Esophagus squamous epithelium (tissue), 4 donors: ENCODE results near the gene CLTC.

ENCODE experiments used
- POLR2A ChIP-seq, 4 donors: fragments of 450-650 bp; IDR thresholded peaks; one replicate each; pipeline ENCODE4 v1.6.1; 2017; ENCODE audit warnings: antibody characterized with exemption in 4 of 4, mild to moderate bottlenecking in 4 of 4, moderate library complexity in 3 of 4
- TF ChIP-seq, protein P1 (sequence below), 6 experiments: fragments of 450-650 bp in 4 of 6; fragments of 200-600 bp in 2 of 6; sonication (generic) in 2 of 6; IDR thresholded peaks; one replicate each; pipeline ENCODE4 v1.5.1; 2016 to 2019; ENCODE audit warnings: antibody characterized with exemption in 6 of 6, mild to moderate bottlenecking in 4 of 6, moderate library complexity in 4 of 6

DNA sequence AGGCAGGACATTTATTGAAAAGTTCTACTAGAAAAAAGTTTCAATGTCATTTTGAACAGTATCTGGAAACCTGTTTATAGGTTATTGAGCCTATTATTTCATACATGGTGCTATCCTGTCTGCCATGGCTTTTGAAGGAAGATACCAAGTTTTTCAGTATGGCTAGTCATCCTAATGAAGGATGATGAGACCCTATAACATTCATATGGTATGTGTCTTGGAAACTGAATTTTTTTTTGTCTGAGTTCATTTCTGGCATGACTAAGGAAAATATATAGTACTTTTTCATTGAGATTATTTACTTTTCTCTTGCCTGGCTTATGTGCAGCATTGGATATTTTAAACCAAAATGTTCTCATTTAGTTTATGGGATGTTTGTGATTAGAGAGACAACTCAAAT lies 30.2 kb downstream of the CLTC start:
- TF ChIP-seq, protein P1, sequence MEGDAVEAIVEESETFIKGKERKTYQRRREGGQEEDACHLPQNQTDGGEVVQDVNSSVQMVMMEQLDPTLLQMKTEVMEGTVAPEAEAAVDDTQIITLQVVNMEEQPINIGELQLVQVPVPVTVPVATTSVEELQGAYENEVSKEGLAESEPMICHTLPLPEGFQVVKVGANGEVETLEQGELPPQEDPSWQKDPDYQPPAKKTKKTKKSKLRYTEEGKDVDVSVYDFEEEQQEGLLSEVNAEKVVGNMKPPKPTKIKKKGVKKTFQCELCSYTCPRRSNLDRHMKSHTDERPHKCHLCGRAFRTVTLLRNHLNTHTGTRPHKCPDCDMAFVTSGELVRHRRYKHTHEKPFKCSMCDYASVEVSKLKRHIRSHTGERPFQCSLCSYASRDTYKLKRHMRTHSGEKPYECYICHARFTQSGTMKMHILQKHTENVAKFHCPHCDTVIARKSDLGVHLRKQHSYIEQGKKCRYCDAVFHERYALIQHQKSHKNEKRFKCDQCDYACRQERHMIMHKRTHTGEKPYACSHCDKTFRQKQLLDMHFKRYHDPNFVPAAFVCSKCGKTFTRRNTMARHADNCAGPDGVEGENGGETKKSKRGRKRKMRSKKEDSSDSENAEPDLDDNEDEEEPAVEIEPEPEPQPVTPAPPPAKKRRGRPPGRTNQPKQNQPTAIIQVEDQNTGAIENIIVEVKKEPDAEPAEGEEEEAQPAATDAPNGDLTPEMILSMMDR (IDR thresholded peaks at IDR 0.05) = no peak
- no peak for TF ChIP-seq POLR2A (IDR thresholded peaks at IDR 0.05)
